Measurements from ENCODE around the gene AXL.
"Not testable (repeated sequence)": the region's sequence is repeated elsewhere in the genome, so short reads cannot be mapped to it uniquely, and the experiment has no call there.

Gene AXL

DNA sequence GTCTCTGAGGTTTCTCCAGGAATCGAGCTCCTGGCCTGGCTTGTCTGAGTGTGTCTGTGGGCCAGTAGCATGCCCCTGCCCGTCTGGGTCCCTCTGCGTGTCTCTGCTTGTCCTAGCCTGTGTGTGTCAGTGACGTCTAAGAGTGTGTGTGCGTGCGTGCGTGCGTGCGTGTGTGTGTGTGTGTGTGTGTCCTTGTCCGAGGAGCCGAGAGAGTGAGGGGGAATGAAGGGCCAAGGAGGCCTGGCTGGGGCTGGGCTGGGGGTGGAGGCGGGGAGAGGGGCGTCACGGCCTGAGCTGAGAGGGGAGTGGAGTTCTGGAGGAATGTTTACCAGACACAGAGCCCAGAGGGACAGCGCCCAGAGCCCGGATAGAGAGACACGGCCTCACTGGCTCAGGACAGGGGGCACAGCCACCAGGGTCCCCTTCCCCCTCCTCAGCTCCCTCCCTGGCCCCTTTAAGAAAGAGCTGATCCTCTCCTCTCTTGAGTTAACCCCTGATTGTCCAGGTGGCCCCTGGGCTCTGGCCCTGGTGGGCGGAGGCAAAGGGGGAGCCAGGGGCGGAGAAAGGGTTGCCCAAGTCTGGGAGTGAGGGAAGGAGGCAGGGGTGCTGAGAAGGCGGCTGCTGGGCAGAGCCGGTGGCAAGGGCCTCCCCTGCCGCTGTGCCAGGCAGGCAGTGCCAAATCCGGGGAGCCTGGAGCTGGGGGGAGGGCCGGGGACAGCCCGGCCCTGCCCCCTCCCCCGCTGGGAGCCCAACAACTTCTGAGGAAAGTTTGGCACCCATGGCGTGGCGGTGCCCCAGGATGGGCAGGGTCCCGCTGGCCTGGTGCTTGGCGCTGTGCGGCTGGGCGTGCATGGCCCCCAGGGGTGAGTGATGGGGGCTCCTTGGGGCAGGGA, at the start of gene AXL:
TSS of gene AXL (plus strand) at position 609 of the 893 bp plus-strand sequence. CDS start at position 779, 170 bp downstream.
- DNase-seq (ENCODE audit: low read depth in 2 of 2), result no peak

GRCh38 chr19:41172297-41173164, 46.5 kb upstream of the AXL start:
- no peak for DNase-seq (ENCODE audit: low read depth in 2 of 2)

DNA sequence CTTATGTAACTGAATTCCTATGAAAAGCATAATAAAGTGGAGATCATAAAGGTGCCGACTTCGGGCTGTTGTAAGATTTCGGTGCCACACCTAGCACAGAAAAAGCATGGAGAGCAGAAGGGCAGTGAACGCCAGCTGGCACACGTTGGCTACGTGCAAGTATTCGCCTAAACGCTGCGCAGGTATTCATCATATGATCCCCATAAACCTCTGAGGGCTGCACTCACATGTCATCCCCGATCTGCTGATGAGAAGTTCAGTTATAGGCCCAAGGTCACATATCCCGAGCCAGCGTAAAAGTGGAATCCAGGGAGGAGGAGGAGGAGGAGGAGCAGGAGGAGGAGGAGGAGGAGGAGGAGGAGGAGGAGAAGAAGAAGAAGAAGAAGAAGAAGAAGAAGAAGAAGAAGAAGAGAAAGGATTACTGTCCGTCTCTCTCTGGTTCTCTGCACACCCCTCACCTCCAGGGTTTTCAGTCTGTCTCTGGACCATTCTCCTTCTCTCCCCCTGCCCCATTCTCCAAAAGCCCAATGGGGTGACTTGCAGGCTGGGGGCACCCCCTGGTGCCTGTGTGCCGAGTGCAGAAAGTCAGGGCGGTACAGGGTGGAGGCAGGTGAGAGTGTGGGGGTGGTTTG, 44.6 kb upstream of the AXL start:
- no peak for DNase-seq (ENCODE audit: low read depth in 2 of 2)

- peak in 1 of 2 donors; percentile 8 for DNase-seq (ENCODE audit: low read depth in 2 of 2)
These were observed 42.9 kb upstream of the AXL start for GRCh38 chr19:41175801-41176777.

DNA sequence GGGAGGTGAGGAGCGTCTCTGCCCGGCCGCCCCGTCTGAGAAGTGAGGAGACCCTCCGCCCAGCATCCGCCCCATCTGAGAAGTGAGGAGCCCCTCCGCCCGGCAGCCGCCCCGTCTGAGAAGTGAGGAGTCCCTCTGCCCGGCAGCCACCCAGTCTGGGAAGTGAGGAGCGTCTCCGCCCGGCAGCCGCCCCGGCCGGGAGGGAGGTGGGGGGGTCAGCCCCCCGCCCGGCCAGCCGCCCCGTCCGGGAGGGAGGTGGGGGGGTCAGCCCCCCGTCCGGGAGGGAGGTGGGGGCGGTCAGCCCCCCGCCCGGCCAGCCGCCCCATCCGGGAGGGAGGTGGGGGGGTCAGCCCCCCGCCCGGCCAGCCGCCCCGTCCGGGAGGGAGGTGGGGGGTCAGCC, 38.9 kb upstream of the AXL start:
- DNase-seq (ENCODE audit: low read depth in 2 of 2), result not testable (repeated sequence)

- no peak for DNase-seq (ENCODE audit: low read depth in 2 of 2)
These were observed 31.8 kb upstream of the AXL start for GRCh38 chr19:41186971-41187883.

DNA sequence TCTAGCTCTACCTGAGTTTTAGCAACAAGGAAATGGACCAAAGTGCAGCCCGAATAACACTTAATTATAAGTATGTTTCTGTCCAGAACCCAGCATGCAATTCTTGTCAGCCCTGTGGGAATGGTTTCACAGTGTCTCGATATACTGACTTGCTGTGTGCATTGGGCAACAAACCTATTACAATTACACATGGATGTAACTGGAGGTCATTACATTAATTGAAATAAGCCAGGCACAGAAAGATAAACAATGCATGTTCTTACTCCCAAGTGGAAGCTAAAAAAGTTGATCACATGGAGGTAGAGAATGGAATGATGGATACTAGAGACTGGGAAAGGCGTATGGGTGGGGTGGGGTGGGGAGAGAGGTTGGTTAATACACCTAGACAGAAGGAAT, 31.1 kb upstream of the AXL start:
- DNase-seq (ENCODE audit: low read depth in 2 of 2), result no peak

- DNase-seq (ENCODE audit: low read depth in 2 of 2), result no peak
These were observed 29.5 kb upstream of the AXL start for GRCh38 chr19:41189425-41190065.

DNA sequence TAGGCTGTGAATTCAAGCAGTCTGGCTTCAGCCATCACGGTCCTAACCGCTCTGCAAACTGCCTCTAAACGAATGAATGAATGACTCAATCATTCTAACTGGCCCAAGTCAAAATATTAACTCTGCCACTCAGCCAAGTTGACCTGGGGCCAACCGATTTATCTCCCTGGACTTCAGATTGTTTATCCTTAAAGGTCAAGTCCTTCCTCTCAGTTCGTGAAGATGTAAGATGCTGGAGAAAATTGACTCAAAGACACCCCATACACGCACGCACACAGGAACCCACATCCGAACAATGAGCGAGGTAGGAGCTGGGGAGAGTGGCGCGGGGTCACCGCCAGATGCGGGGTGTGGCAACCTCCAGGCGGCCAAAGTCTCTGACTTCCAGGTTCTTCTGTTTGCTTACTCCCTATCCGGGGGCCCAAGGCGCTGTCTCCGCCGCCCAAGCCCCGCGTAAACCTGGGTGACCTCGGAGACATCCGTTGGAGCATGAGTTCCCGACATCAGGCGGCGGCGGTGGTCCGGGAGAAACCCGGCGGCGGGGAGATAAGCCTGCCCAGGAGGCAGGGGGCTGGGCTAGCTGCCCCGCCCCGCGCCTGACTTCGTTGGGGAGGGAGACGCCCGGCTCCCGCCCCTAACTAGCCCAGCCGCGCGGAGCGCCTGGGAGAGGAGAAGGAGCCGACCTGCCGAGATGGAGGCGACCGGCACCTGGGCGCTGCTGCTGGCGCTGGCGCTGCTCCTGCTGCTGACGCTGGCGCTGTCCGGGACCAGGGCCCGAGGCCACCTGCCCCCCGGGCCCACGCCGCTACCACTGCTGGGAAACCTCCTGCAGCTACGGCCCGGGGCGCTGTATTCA, 26.2 kb upstream of the AXL start, which contains the start of gene CYP2S1:
TSS of gene CYP2S1 (plus strand) at position 646 of the 856 bp plus-strand sequence. CDS start at position 692, 46 bp downstream.
- DNase-seq (ENCODE audit: low read depth in 2 of 2), result peak in 1 of 2 donors; percentile 1

DNA sequence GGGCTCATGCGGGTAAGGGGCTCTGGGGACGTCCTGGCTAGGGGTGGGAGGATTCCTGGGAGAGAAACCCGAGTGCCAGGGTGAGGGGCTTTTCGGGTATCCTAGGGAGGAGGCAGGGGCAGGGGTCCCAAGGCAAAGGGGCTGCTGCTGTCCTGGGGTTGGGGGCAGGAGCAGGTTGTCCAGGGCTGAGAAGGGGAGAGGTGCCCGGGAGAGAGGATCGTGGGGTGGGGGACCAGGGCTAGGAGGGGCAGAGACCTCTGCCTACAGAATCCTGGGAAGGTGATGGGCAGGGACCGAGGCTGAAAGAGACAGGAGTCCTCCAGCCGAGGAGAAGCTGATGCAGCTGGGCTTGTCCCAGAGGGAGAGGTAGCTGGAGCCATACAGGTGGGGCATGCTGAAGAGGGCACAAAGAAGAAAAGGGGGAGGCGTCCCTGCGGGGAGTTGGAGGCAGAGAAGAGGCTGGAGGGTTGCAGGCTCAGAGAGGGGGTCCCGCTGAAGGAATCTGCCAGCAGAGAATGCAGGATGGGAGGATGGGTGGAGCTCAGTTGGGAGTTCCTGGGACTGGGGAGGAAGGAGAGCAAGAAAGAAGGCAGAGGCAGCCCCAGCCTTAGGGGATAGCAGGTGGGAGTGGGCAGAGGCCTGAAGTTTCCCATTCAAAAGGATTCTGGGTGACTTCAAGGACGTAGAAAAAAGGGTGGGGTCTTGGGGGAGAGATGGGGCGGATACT, 25.4 kb upstream of the AXL start:
- no peak for DNase-seq (ENCODE audit: low read depth in 2 of 2)

GRCh38 chr19:41194157-41194552, 24.9 kb upstream of the AXL start:
- DNase-seq (ENCODE audit: low read depth in 2 of 2), result no peak

DNA sequence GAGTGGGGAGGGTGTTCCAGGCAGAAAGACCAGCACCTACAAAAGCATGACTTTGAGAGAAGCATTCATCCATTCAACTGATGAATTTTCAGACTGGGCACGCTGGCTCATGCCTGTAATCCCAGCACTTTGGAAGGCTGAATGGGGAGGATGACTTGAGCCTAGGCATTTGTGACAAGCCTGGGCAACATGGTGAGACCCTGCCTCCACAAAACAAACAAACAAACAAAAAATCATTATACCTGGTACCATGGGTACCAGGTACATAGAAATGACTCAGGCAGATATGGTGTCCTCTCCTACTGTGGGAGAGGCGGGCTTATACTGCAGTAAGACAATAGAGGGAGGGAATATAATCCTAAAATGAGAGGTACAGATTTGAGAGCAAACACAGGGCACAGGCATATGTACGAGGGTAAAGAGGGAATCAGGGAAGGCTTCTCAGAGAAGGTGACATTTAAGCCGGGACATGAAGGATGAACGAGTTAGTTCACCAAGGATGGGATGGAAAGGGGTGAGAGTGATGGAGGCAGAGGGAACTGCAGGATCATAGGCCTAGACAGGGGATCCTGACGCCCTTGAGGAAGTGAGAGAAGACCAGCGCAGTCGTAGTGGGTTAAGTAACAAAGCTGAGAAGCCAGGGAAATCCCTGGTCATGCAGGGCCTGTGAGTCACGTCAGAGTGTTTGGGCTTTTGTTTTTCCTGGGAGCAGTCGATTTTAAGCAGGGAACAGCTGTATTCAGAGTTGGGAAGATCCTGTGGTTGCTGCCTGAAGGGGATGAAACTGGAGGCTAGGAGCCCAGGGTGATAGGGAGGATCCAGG, 23.1 kb upstream of the AXL start:
- no peak for DNase-seq (ENCODE audit: low read depth in 2 of 2)

GRCh38 chr19:41198559-41198958, 20.5 kb upstream of the AXL start:
- DNase-seq (ENCODE audit: low read depth in 2 of 2), result no peak

DNA sequence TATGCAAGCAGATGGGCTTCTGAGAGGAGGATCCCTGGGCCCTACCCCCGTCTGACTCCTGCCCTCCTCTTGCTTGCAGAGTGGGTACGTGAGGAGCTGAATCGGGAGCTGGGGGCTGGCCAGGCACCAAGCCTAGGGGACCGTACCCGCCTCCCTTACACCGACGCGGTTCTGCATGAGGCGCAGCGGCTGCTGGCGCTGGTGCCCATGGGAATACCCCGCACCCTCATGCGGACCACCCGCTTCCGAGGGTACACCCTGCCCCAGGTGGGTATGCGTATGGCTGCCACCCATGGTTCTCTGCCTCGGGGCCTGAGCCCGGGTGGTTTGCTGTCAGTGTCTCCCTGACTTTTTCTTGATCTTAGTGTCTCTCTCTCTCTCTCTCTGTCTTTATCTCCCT, 15.7 kb upstream of the AXL start:
- no peak for DNase-seq (ENCODE audit: low read depth in 2 of 2)

- peak; percentile 50 to 66 for DNase-seq (ENCODE audit: low read depth in 2 of 2)
These were observed 14.7 kb upstream of the AXL start for GRCh38 chr19:41204338-41204737.

DNA sequence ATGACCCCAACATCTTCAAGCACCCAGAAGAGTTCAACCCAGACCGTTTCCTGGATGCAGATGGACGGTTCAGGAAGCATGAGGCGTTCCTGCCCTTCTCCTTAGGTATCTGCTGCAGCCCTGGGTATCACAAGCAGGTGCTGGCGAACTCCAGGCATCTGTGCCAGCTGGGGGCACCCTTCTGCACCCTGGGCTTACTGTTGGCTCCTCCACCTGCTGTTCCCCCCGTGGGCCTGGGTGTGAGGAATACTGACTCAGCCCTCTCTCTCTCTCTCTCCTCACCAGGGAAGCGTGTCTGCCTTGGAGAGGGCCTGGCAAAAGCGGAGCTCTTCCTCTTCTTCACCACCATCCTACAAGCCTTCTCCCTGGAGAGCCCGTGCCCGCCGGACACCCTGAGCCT, 13.0 kb upstream of the AXL start:
- DNase-seq (ENCODE audit: low read depth in 2 of 2), result no peak

GRCh38 chr19:41206456-41206855, 12.6 kb upstream of the AXL start:
- no peak for DNase-seq (ENCODE audit: low read depth in 2 of 2)
